Panc1 (cell line): ENCODE results near the gene TWSG1.
"Not testable (repeated sequence)": the region's sequence is repeated elsewhere in the genome, so short reads cannot be mapped to it uniquely, and the experiment has no call there.

ENCODE experiments used
- POLR2AphosphoS5 ChIP-seq: IDR thresholded peaks from 2 replicates; pipeline ENCODE4 v1.6.1; 2012; ENCODE audit warnings: mild to moderate bottlenecking, low read depth, low read length, moderate library complexity
- SIN3A ChIP-seq: IDR thresholded peaks from 2 replicates; pipeline ENCODE4 v1.6.1; 2012; ENCODE audit warnings: low read depth, mild to moderate bottlenecking, low read length, moderate library complexity, borderline replicate concordance; ENCODE audit not compliant: insufficient read depth
- TCF7L2 ChIP-seq: IDR thresholded peaks from 2 replicates; pipeline ENCODE4 v1.6.1; 2011; ENCODE audit warnings: mild to moderate bottlenecking, low read depth, low read length, inconsistent platforms
- TF ChIP-seq, protein P1 (sequence below): fragments of 450-650 bp; IDR thresholded peaks from 2 replicates; pipeline ENCODE4 v1.5.1; 2017; ENCODE audit warnings: mild to moderate bottlenecking
- TF ChIP-seq, protein P2 (sequence below), 2 experiments: IDR thresholded peaks; 2 replicates each; pipeline ENCODE4 v1.6.1; 2011 to 2012; ENCODE audit warnings: low read depth in 2 of 2, control low read depth in 1 of 2, low read length in 1 of 2, mild to moderate bottlenecking in 1 of 2, moderate library complexity in 1 of 2; ENCODE audit not compliant: insufficient read depth in 1 of 2

DNA sequence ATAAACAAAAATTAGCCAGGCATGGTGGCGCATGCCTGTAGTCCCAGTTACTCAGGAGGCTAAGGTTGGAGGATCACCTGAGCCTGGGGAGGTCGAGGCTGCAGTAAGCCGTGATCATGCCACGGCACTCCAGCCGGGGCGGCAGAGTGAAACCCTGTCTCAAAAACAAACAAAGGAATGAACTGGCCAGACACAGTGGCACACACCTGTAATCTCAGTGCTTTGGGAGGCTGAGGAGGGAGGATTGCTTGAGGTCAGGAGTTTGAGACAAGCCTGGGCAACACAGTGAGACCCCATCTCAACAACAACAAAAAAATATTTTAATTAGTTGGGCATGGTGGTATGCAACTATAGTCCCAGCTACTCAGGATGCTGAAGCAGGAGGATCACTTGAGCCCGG is 116.3 kb downstream of the TWSG1 start:
- TF ChIP-seq, protein P1, sequence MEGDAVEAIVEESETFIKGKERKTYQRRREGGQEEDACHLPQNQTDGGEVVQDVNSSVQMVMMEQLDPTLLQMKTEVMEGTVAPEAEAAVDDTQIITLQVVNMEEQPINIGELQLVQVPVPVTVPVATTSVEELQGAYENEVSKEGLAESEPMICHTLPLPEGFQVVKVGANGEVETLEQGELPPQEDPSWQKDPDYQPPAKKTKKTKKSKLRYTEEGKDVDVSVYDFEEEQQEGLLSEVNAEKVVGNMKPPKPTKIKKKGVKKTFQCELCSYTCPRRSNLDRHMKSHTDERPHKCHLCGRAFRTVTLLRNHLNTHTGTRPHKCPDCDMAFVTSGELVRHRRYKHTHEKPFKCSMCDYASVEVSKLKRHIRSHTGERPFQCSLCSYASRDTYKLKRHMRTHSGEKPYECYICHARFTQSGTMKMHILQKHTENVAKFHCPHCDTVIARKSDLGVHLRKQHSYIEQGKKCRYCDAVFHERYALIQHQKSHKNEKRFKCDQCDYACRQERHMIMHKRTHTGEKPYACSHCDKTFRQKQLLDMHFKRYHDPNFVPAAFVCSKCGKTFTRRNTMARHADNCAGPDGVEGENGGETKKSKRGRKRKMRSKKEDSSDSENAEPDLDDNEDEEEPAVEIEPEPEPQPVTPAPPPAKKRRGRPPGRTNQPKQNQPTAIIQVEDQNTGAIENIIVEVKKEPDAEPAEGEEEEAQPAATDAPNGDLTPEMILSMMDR: not testable (repeated sequence)
- TF ChIP-seq, protein P2, sequence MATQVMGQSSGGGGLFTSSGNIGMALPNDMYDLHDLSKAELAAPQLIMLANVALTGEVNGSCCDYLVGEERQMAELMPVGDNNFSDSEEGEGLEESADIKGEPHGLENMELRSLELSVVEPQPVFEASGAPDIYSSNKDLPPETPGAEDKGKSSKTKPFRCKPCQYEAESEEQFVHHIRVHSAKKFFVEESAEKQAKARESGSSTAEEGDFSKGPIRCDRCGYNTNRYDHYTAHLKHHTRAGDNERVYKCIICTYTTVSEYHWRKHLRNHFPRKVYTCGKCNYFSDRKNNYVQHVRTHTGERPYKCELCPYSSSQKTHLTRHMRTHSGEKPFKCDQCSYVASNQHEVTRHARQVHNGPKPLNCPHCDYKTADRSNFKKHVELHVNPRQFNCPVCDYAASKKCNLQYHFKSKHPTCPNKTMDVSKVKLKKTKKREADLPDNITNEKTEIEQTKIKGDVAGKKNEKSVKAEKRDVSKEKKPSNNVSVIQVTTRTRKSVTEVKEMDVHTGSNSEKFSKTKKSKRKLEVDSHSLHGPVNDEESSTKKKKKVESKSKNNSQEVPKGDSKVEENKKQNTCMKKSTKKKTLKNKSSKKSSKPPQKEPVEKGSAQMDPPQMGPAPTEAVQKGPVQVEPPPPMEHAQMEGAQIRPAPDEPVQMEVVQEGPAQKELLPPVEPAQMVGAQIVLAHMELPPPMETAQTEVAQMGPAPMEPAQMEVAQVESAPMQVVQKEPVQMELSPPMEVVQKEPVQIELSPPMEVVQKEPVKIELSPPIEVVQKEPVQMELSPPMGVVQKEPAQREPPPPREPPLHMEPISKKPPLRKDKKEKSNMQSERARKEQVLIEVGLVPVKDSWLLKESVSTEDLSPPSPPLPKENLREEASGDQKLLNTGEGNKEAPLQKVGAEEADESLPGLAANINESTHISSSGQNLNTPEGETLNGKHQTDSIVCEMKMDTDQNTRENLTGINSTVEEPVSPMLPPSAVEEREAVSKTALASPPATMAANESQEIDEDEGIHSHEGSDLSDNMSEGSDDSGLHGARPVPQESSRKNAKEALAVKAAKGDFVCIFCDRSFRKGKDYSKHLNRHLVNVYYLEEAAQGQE (IDR thresholded peaks at IDR 0.05; ENCODE audit: insufficient read depth in 1 of 2, low read depth in 2 of 2, low read length in 1 of 2): not testable (repeated sequence)
- not testable (repeated sequence) for TF ChIP-seq POLR2AphosphoS5, SIN3A, TCF7L2
